ENCODE measurements around the gene SSTR1.

Gene SSTR1

DNA sequence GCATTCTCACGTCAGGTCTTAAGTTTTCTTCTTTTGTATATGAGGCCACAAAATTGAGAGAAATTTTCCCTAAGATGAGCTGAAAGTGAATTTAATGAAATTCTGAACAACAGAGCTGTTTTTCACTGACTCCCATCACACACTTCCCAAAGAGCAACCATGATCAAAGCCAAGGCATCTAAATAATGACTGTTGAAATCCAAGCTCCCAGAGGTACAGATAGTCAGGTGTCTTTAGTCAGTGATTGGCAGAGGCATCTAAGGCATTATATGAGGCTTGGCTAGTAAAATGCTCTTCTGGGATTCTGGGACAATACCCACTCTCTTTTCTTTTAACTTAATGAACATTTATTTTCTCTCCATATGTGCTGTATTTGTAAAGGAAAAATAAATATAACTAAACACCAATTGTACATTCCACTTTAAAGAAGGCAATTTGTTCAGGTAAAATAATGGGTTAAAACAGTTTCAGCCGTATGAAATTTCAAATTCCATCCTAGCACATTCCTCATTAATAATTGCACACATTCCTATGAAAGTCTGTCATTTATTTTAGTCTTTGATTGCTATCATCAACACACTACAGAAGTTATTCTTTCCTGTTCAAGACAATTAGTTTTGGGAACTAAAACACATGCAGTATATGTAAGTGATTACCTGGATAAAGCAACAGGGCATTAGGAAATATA is 871 bp upstream of the SSTR1 start:
- ChIA-PET POLR2A (no interaction called here), CTCF (no interaction called here)
- DNase-seq (ENCODE audit: extremely low spot score) = no peak
- no peak for TF ChIP-seq CTCF (IDR thresholded peaks at IDR 0.05; ENCODE audit: control extremely low read depth, extremely low read depth, low read depth, missing control alignments)

DNA sequence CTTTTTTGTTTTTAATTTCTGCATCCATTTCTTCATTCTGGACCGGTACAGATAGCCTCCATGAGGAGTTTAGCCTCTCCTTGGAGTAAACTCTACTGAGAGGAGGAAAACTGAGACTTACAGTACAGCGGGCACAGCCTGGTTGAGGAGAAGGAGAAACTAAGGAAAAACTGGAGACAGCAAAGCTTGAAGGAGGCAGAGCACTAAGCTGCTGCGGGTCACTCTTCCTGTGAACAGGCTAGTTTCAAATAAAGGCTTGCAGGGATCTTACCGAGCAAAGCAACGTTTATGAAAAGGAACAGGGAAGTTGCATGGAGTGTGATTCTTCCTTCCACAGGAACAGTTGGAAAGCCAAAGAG is 348 bp upstream of the SSTR1 start:
- TF ChIP-seq CTCF (IDR thresholded peaks at IDR 0.05; ENCODE audit: control extremely low read depth, extremely low read depth, low read depth, missing control alignments) = no peak
- POLR2A ChIA-PET = no interaction called here
- DNase-seq (ENCODE audit: extremely low spot score) = no peak
- CTCF ChIA-PET = no interaction called here

DNA sequence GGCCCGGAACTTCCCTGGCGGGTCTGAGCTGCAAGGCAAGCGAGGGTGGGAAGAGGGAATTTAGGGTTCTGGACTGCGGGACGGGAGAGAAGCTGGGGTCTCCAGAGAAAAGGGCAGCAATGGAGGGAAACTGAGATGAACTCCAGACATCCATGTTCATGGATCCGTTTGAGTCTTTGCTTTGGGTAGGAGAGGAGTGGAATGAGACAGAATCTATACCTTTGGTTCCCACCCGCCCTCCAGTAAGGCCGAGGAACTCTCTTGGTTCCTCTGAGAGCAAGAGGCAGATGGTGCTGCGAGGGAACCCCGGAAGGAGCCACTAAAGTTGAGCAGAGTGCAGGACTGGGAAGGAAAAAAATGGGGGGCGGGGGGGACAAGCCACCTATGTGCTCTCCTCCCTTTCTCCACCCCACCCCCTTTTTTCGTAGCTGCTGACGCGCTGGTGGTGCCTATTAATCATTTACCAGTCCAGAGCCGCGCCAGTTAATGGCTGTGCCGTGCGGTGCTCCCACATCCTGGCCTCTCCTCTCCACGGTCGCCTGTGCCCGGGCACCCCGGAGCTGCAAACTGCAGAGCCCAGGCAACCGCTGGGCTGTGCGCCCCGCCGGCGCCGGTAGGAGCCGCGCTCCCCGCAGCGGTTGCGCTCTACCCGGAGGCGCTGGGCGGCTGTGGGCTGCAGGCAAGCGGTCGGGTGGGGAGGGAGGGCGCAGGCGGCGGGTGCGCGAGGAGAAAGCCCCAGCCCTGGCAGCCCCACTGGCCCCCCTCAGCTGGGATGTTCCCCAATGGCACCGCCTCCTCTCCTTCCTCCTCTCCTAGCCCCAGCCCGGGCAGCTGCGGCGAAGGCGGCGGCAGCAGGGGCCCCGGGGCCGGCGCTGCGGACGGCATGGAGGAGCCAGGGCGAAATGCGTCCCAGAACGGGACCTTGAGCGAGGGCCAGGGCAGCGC is 1.2 kb downstream of the SSTR1 start:
- CTCF ChIA-PET = interaction anchor here (1.4 kb wide), 1 partner anchor 12 kb away, joined by 3 read pairs; no protein-coding TSS in a partner anchor
- POLR2A ChIA-PET = no interaction called here
- DNase-seq (ENCODE audit: extremely low spot score) = no peak
- TF ChIP-seq CTCF (IDR thresholded peaks at IDR 0.05; ENCODE audit: control extremely low read depth, extremely low read depth, low read depth, missing control alignments) = no peak

- CTCF ChIA-PET = no interaction called here
- POLR2A ChIA-PET = no interaction called here
- DNase-seq (ENCODE audit: extremely low spot score) = no peak
- TF ChIP-seq CTCF (IDR thresholded peaks at IDR 0.05; ENCODE audit: control extremely low read depth, extremely low read depth, low read depth, missing control alignments) = no peak
These were observed 2.2 kb downstream of the SSTR1 start for GRCh38 chr14:38209572-38210557.

DNA sequence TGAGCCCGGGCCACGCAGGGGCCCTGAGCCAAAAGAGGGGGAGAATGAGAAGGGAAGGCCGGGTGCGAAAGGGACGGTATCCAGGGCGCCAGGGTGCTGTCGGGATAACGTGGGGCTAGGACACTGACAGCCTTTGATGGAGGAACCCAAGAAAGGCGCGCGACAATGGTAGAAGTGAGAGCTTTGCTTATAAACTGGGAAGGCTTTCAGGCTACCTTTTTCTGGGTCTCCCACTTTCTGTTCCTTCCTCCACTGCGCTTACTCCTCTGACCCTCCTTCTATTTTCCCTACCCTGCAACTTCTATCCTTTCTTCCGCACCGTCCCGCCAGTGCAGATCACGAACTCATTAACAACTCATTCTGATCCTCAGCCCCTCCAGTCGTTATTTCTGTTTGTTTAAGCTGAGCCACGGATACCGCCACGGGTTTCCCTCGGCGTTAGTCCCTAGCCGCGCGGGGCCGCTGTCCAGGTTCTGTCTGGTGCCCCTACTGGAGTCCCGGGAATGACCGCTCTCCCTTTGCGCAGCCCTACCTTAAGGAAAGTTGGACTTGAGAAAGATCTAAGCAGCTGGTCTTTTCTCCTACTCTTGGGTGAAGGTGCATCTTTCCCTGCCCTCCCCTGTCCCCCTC is 3.0 kb downstream of the SSTR1 start:
- no peak for TF ChIP-seq CTCF (IDR thresholded peaks at IDR 0.05; ENCODE audit: control extremely low read depth, extremely low read depth, low read depth, missing control alignments)
- POLR2A ChIA-PET = no interaction called here
- CTCF ChIA-PET = no interaction called here

More for the DNA sequence above, 3.0 kb downstream of the SSTR1 start:
- DNase-seq (ENCODE audit: extremely low spot score) = no peak

All from GM10248 (cell line).